NCI-H510A (cell line): ENCODE data around the gene CEACAM8.
"Not testable (repeated sequence)": the region's sequence is repeated elsewhere in the genome, so short reads cannot be mapped to it uniquely, and the experiment has no call there.

Experiments
- DNase-seq: peaks from one replicate; lab custom pipeline; 2025; lab: John Stamatoyannopoulos, UW

Gene CEACAM8

GRCh38 chr19:42573642-42574041 lies 21.1 kb downstream of the CEACAM8 start:
- no peak for DNase-seq

- no peak for DNase-seq
These were observed 23.6 kb downstream of the CEACAM8 start for GRCh38 chr19:42571116-42571515.

GRCh38 chr19:42569193-42569592 lies 25.5 kb downstream of the CEACAM8 start:
- no peak for DNase-seq

GRCh38 chr19:42568006-42568405 lies 26.7 kb downstream of the CEACAM8 start:
- no peak for DNase-seq

- DNase-seq, result no peak
These were observed 27.2 kb downstream of the CEACAM8 start for GRCh38 chr19:42567567-42567966.

GRCh38 chr19:42563352-42564210 lies 31.1 kb downstream of the CEACAM8 start:
- no peak for DNase-seq

GRCh38 chr19:42561512-42561911 lies 33.2 kb downstream of the CEACAM8 start:
- DNase-seq, result no peak

- no peak for DNase-seq
These were observed 34.0 kb downstream of the CEACAM8 start for GRCh38 chr19:42560731-42561130.

GRCh38 chr19:42558450-42559150 lies 36.1 kb downstream of the CEACAM8 start:
- DNase-seq, result no peak

- DNase-seq, result not testable (repeated sequence)
These were observed 37.3 kb downstream of the CEACAM8 start for GRCh38 chr19:42557386-42557871.

- DNase-seq, result no peak
These were observed 38.9 kb downstream of the CEACAM8 start for GRCh38 chr19:42555801-42556200.

GRCh38 chr19:42555317-42555716 lies 39.4 kb downstream of the CEACAM8 start:
- no peak for DNase-seq

- no peak for DNase-seq
These were observed 40.6 kb downstream of the CEACAM8 start for GRCh38 chr19:42554046-42554575.

- no peak for DNase-seq
These were observed 41.3 kb downstream of the CEACAM8 start for GRCh38 chr19:42553292-42554045.

GRCh38 chr19:42552086-42553065 lies 42.3 kb downstream of the CEACAM8 start:
- no peak for DNase-seq

- DNase-seq, result not testable (repeated sequence)
These were observed 44.2 kb downstream of the CEACAM8 start for GRCh38 chr19:42550521-42550920.

- DNase-seq, result not testable (repeated sequence)
These were observed 45.7 kb downstream of the CEACAM8 start for GRCh38 chr19:42549067-42549466.

GRCh38 chr19:42548552-42548951 lies 46.2 kb downstream of the CEACAM8 start:
- no peak for DNase-seq

- no peak for DNase-seq
These were observed 46.8 kb downstream of the CEACAM8 start for GRCh38 chr19:42547929-42548328.

GRCh38 chr19:42546831-42547500 lies 47.8 kb downstream of the CEACAM8 start:
- DNase-seq, result no peak
